Measurements from ENCODE around the gene FTL. TPM values are rescaled to one million over a fixed set of nuclear protein-coding genes. Genes with fewer than 3 reads are reported as not detected.

FTL gene
- polyA plus RNA-seq, 3 donors = 2,184 to 2,822 (median 2,594) TPM

DNA sequence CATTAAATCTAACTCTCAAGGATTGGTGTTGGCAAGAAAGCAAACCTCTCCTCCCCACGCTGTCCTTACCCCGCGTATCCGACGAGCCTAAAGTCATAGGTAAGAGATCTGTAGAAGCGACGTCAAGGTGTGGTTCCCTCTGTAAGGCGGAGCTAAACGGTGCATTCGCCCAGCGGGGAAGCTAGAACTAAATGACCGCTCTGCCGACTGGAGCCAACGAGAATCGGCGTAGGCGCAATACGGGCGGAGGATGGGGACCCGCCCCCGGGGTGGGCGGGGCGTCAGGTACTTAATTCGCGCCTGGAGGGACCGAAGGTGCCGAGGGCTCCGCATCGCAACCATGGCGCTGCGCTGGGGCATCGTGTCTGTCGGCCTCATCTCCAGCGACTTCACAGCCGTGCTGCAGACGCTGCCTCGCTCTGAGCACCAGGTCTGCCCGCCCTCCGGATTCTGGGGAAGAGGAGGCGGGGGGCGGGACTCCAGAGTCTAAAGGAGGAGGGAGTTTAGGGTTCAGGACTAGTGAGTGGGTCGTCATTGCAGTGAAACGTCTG is 31.7 kb upstream of the FTL start, which contains the start of gene DHDH:
Gene DHDH, plus strand, starts transcription at position 318 of the 551 bp plus-strand sequence. Its CDS starts 23 bp downstream, at position 341.
- peak in 10 of 11 donors; percentile 58 to 80 (median 72) for DNase-seq (ENCODE audit: extremely low read depth in 1 of 11, low read depth in 9 of 11, low spot score in 4 of 11)

DNA sequence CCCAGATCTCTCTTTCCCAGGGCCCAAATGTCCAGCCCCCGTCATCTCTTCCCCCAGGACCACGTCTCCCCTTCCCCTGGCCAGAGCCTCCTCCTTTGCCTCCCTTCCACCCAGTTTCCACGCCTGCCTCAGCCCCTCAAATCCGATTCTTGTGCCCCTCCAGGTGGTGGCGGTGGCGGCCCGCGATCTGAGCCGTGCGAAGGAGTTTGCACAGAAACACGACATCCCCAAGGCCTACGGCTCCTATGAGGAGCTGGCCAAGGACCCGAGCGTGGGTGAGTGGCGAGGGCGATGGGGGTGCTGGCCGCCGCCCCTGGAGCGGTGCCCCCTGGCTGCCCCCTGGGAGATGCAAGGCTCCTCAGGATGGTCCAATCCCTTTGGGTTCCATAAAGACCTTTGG is 30.3 kb upstream of the FTL start:
- no peak for DNase-seq (ENCODE audit: extremely low read depth in 1 of 11, low read depth in 9 of 11, low spot score in 4 of 11)

DNA sequence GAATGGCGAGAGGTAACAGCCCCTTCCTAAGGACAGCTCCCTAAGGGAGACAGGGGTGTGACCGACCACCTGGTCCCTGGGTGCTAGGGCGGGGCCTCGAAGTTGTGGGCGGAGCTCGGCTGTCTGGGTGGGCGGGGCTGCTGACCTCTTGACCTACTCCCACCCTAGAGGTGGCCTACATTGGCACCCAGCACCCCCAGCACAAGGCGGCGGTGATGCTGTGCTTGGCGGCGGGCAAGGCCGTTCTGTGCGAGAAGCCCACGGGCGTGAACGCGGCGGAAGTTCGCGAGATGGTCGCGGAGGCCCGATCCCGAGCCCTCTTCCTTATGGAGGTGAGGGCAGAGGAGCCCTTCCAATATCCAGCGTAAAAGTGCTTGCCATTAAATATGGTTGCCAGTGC is 29.2 kb upstream of the FTL start:
- DNase-seq (ENCODE audit: extremely low read depth in 1 of 11, low read depth in 9 of 11, low spot score in 4 of 11) = no peak

DNA sequence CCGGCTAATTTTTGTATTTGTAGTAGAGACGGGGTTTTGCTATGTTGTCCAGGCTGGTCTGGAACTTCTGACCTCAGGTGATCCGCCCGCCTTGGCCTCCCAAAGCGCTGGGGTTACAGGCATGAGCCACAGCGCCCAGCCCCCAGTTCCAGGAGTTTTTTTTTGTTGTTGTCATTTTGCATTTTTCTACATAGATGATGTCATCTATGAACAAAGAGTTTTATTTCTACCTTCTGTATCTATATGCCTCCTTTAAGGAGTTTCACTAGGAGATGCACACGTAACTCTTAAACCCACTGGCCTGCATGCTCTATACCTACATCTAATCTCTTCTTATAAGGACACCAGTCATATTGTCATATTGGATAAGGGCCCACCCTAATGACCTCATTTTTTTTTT is 26.9 kb upstream of the FTL start:
- DNase-seq (ENCODE audit: extremely low read depth in 1 of 11, low read depth in 9 of 11, low spot score in 4 of 11) = no peak

DNA sequence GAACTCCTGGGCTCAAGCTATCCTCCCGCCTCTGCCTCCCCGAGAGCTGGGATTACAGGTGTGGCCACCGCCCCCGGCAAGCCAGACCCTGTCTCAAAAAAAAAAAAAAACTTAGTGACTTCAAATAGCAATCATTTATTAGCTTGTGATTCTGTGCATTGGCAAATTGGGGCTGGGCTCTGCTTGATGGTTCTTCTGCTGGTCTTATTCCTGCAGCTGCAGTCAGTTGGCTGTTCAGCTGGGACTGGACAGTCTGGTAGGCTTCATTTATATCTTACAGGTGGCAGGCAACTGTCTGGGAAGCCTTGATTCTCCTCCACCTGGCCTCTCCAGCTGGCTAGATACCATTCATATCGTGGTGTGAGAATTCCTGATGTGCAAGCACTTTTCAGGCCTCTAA is 24.2 kb upstream of the FTL start:
- DNase-seq (ENCODE audit: extremely low read depth in 1 of 11, low read depth in 9 of 11, low spot score in 4 of 11) = no peak

DNA sequence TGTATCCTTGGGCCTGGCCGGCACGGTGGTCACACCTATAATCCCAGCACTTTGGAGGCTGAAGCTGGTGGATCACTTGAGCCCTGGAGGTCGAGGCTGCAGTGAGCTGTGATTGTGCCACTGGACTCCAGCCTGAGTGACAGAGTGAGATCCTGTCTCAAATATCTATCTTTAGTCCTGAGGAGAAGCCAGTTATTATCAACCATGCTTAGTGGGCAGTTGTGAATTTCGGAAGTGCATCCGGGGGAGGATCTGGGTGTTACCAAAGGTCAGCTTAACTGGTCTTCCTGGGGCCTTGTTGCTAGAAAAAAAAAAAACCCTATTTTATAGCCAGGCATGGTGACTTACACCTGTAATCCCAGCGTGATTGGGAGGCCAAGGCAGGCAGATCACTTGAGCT is 22.0 kb upstream of the FTL start:
- DNase-seq (ENCODE audit: extremely low read depth in 1 of 11, low read depth in 9 of 11, low spot score in 4 of 11) = no peak

DNA sequence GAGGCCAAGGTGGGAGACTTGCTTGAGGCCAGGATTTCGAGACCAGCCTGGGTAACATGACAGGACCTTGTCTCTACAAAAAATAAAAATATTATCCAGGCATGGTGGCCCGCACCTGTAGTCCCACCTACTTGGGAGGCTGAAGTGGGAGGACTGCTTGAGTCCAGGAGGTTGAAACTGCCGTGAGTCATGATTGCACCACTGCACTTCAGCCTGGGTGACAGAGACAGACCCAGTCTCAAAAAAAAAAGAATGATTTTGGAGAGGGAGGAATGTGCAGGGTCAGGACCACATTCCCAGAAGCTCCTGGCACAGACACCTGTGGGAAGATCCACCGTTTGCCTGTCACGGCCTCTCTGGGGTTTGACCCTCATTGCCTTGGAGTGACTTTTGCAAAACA is 19.7 kb upstream of the FTL start:
- DNase-seq (ENCODE audit: extremely low read depth in 1 of 11, low read depth in 9 of 11, low spot score in 4 of 11) = no peak

DNA sequence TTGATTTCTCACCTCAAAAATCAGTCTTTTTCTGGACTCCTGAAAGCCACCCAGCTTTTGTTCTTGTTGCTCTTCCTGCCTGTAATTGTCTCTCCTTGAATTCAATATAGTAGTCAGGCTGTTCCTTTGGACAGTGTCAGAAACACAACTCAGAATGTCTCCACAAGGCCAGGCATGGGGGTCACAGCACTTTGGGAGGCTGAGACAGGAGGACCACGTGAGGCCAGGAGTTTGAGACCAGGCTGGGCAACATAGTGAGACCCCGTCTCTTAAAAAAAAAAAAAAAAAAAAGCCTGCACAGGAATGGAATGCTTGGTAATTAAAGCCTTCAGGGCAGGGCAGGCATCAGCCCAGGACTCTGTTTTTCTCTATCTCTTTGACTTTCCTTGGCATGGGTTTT is 19.3 kb upstream of the FTL start:
- DNase-seq (ENCODE audit: extremely low read depth in 1 of 11, low read depth in 9 of 11, low spot score in 4 of 11) = no peak

DNA sequence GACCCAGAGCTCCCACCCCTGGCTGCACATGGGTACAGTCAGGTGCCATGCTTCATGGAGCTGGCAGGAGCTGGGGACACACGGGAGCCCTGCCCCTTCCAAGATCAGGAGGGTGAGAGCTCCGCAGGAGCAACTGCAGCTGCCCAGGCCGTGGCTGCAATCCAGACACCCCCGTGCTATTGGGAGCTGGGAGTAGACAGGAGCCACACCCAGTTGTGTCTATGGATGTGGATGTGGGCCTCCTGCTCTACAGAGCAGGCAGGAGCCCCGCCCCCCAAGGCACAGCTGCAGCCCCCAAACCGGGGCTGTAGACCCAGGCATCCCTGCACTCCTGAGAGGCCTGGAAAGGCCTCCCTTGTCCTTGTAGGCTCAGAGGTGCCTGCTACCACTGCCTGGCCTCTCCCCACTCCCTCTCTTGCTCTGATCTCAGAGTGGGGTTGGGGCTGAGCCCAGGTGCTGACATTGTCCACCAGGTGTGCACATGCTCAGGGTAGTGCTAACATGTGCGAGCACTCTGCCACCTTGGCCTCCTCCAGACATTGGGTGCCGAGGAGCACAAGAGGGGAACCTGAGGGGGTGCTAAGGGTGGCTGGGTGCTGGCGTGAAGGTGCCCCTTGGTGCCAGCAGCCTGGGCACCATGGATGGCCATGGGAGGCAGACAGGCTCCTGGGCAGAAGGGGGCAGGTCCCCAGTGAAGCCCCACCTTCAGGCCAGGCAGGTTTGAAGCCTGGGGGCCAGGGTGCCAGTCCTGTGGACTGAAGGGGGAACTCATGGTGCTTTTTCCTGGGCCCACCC is 18.4 kb upstream of the FTL start:
- DNase-seq (ENCODE audit: extremely low read depth in 1 of 11, low read depth in 9 of 11, low spot score in 4 of 11) = no peak

DNA sequence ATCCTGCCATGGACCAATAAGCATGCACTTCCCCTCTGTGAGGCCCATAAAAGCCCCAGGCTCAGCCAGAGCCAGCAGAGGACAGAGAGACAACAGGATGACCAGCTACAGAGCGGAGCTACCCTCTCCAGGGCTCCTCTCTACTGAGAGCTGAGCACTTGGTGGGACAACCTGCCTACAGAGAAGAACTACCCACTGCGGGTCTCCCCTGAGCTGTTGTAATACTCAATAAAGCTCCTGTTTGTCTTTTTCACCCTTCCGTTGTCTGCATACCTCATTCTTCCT is 17.9 kb upstream of the FTL start:
- DNase-seq (ENCODE audit: extremely low read depth in 1 of 11, low read depth in 9 of 11, low spot score in 4 of 11) = no peak

DNA sequence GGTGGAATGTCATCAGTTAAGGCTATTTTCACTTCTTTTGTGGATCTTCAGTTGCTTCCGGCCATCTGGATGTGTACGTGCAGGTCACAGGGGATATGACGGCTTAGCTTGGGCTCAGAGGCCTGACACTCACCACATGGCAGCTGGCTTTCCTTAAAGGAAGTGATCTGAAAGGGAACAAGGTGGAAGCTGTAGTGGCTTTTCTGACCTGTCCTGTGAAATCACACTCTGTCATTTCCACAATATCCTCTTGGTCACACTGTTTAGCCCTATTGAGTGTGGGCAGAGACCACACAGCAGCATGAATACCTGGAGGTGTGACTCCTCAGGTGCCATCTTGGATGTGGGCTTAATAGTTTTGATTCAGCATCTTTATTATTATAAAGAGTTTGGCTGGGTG is 14.9 kb upstream of the FTL start:
- no peak for DNase-seq (ENCODE audit: extremely low read depth in 1 of 11, low read depth in 9 of 11, low spot score in 4 of 11)

DNA sequence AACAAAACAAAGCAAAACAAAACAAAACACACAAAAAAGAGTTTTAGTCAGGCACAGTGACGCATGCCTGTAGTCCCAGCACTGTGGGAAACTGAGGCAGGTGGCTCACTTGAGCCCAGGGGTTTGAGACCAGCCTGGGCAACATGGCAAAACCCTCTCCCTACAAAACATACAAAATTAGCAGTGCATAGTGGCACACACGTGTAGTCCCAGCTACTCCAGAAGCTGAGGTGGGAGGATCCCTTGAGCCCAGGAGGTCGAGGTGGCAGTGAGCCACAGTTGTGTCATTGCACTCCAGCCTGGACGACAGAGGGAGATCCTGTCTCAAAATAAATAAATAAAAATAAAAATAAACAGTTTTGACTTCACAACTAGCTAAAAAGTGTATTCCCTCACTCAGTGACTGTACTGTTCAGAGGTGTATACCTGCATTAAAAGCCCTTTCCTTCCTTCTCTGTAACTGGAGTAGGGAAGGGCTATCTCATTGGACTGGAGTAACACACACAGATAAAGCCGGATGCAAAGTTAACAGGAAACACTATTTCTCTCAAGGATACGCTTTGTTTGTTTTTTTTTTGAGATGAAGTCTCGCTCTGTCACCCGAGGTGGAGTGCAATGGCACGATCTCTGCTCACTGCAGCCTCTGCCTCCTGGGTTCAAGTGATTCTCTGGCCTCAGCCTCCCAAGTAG is 14.1 kb upstream of the FTL start:
- no peak for DNase-seq (ENCODE audit: extremely low read depth in 1 of 11, low read depth in 9 of 11, low spot score in 4 of 11)

DNA sequence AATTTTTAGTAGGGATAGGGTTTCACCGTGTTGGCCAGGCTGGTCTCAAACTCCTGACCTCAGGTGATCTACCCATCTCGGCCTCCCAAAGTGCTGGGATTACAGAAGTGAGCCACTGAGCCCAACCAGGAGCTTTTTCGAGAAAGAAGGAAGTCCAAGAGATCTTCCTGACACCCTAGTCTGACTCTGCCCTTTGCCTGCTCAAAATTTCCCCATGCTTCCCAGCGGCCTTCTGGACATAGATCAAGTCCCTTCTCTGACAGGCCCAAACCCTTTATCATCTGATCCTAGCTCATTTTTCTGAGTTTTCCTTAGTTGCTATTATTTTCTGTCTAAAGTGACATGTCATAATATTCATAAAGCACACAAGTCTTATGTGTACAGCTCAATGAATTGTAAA is 12.0 kb upstream of the FTL start:
- no peak for DNase-seq (ENCODE audit: extremely low read depth in 1 of 11, low read depth in 9 of 11, low spot score in 4 of 11)

DNA sequence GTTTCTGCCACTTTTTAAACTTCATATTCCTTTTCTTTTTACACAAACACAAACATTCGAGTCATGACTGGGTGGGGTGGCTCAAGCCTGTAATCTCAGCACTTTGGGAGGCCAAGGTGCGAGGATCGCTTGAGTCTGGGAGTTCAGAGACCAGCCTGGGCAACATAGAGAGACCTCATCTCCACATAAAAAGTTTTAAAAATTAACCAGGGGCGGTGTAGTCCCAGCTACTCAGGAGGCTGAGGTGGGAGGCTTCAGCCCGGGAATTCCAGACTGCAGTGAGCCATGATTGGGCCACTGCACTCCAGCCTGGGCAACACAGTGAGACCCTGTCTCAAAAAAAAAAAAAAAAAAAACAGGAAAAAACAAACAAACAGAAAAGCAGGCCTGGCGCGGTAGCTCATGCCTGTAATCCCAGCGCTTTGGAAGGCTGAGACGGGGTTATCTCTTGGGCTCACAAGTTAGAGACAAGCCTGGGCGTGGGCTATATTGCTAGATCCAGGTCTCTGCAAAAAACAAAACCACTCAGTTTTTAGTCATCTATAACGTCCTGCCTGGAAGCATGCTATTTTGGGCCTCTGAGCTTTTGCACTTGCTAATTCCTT is 11.0 kb upstream of the FTL start:
- no peak for DNase-seq (ENCODE audit: extremely low read depth in 1 of 11, low read depth in 9 of 11, low spot score in 4 of 11)

DNA sequence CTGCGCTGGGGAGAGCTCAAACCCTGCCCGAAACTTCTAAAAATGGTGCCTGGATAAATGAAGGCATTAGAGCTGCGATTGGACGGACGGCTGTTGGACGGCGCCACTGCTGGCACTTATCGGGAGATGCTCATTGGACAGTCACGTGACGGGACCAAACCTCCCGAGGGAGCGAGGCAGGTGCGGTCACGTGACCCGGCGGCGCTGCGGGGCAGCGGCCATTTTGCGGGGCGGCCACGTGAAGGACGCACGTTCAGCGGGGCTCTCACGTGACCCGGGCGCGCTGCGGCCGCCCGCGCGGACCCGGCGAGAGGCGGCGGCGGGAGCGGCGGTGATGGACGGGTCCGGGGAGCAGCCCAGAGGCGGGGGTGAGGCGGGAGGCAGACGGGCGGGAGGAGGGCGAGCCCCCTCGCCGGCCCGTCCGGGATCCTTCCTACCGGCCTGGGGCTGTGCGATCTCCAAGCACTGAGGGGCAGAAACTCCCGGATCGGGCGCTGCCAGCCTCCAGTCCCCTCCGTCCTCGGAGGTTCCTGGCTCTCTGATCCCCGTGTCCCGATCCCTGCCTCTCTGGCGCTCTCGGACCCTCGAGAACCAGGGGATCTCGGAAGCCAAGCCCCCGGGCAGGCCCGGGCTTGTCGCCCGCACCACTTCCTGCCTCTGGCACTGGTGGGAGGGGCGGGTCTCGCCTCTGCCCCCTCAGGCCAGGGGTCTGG is 10.4 kb upstream of the FTL start, which contains the start of gene BAX:
Gene BAX, plus strand, starts transcription at position 281 of the 713 bp plus-strand sequence. Its CDS starts 54 bp downstream, at position 335.
- peak; percentile 81 to 94 (median 91) for DNase-seq (ENCODE audit: extremely low read depth in 1 of 11, low read depth in 9 of 11, low spot score in 4 of 11)

DNA sequence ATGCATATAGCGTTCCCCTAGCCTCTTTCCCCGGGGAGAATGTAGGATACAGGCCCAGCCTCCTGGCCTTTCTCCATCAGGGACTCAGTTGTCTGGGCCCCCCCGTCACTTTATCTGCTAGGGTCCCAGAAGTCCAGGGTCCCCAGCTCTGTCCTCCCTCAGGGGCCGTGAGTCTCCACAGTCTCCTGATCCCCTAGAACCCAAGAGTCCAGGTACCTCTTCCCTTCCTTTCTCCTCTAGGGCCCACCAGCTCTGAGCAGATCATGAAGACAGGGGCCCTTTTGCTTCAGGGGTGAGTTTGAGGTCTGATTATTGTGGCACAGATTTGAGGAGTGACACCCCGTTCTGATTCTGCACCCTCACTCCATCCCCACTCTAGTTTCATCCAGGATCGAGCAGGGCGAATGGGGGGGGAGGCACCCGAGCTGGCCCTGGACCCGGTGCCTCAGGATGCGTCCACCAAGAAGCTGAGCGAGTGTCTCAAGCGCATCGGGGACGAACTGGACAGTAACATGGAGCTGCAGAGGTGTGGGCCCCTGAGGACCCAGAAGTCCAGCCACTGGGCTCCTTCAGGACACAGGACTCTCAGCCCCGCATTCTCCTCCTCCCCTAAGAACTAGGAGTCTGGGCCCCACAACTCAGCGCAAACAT is 9.7 kb upstream of the FTL start:
- DNase-seq (ENCODE audit: extremely low read depth in 1 of 11, low read depth in 9 of 11, low spot score in 4 of 11) = no peak

DNA sequence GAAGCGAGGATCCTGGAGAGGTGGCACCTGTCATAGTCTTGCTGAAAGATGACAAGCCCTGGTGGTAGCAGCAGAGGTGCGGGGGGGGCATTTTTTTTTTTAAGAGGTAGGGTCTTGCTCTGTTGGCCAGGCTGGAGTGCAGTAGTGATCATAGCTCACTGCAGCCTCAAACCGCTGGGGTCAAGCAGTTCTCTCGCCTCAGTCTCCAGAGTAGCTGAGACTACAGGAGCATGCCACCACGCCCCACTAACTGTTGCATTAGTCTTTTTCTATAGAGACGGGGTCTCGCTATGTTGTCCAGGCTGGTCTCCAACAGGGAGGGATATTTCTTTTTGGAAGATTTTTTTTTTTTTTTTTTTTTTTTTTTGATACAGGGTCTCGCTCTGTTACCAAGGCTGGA is 7.1 kb upstream of the FTL start:
- no peak for DNase-seq (ENCODE audit: extremely low read depth in 1 of 11, low read depth in 9 of 11, low spot score in 4 of 11)

DNA sequence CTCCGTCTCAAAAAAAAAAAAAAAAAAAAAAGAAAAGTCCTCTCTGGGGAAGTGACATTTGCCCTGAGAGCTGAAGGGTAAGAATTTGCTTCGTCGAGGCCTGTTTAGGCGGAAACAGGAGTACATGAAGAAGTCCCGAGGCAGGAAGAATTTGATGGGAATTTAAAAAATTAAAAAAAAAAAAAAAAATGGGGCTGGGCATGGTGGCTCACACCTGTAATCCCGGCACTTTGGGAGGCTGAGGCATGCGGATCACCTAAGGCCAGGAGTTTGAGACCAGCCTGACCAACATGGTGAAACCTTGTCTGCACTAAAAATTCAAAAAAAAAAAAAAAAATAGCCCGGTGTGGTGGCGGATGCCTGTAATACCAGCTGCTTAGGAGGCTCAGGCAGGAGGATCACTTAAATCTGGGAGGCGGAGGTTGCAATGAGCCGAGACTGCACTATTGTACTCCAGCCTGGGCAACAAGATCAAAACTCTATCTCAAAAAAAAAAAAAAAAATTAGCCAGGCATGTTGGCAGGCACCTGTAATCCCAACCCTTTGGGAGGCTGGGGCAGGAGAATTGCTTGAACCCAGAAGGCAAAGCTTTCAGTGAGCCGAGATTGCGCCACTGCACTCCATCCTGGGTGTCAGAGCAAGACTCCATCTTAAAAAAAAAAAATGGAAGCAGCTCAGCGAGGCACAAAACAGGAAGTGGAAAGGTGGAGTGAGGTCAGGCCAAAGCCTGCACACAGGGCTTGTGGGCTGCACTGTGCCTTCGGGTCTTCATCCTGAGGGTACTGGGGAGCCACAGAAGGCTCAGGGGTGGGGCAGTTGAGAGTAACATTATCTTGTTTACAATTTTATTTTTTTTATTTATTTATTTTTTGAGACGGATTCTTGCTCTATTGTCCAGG is 5.5 kb upstream of the FTL start:
- DNase-seq (ENCODE audit: extremely low read depth in 1 of 11, low read depth in 9 of 11, low spot score in 4 of 11) = no peak
